ENCODE results near the gene STBD1.

DNA sequence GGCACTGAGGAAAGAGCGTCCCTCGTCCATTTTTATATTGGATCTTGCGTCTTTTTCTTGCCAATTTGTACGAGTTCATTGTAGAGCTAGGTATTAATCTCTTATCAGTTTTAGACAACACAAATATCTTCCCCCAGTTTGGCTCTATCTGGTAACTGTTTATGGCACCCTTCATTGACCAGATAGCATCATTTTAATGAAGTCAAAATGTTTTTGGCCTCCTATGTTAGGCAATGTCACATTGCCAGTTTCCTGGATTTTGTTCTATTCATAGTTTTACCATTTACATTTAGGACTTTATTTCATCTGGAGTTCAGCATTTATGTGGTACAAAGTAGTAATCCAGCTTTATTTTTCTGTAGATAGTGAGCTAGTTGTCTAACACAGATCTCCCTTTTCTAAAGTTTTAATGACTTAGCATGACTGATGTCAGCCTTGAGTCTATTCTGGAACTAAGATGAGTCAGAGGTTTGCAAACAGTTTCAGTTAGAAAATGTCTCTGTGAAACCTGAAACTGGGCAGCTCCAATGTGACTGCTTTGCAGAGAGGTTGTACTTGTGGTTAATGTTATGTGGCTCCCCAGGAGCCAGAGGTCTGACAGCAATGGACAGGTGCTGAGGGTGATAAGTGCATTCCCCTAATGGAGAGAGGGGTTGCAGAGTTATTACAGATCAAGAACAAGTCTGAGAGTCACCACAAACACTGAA lies 5.3 kb upstream of the STBD1 start:
- TF ChIP-seq EZH2 (IDR thresholded peaks at IDR 0.05; ENCODE audit: insufficient read depth, poor library complexity, severe bottlenecking) (no peak), EZH2phosphoT487 (IDR thresholded peaks at IDR 0.05; ENCODE audit: insufficient read depth, low read depth) (no peak)
